Dermis microvascular lymphatic vessel endothelial cell (primary cell): Measurements from ENCODE around the gene NPAS2. TPM values are rescaled to one million over a fixed set of nuclear protein-coding genes. Genes with fewer than 3 reads are reported as not detected.

Experiments used
- DNase-seq, 2 donors: peaks; one replicate each; pipeline versions ENCODE4 v3.0.0 to v3.0.0-alpha.2; 2010; ENCODE audit warnings: low read depth in 2 of 2
- total RNA-seq: library from RNA; depleted of rRNA; stranded (reverse); fragments of >200 nt; gene quantifications from 2 replicates; pipeline ENCODE4 v1.2.1, GENCODE V29; 2014

NPAS2 gene
- total RNA-seq, 1 donor from 2014 or later, result 4.9 TPM

- no peak for DNase-seq
These were observed 121.1 kb downstream of the NPAS2 start for GRCh38 chr2:100940766-100941645.

GRCh38 chr2:100941646-100942240, 121.8 kb downstream of the NPAS2 start:
- no peak for DNase-seq

GRCh38 chr2:100944617-100945432, 124.9 kb downstream of the NPAS2 start:
- DNase-seq, result no peak

GRCh38 chr2:100945433-100945740, 125.4 kb downstream of the NPAS2 start:
- no peak for DNase-seq

- no peak for DNase-seq
These were observed 126.1 kb downstream of the NPAS2 start for GRCh38 chr2:100945930-100946607.

- DNase-seq, result no peak
These were observed 129.2 kb downstream of the NPAS2 start for GRCh38 chr2:100948942-100949811.

GRCh38 chr2:100952512-100952911, 132.6 kb downstream of the NPAS2 start:
- DNase-seq, result no peak

GRCh38 chr2:100953406-100954043, 133.6 kb downstream of the NPAS2 start:
- DNase-seq, result no peak

GRCh38 chr2:100954044-100954420, 134.1 kb downstream of the NPAS2 start:
- DNase-seq, result no peak

- no peak for DNase-seq
These were observed 135.3 kb downstream of the NPAS2 start for GRCh38 chr2:100955226-100955625.

- DNase-seq, result no peak
These were observed 136.1 kb downstream of the NPAS2 start for GRCh38 chr2:100956081-100956480.

- DNase-seq, result no peak
These were observed 138.2 kb downstream of the NPAS2 start for GRCh38 chr2:100957996-100958653.

GRCh38 chr2:100959225-100959880, 139.4 kb downstream of the NPAS2 start:
- DNase-seq, result peak in 1 of 2 donors; percentile 37

- DNase-seq, result no peak
These were observed 140.7 kb downstream of the NPAS2 start for GRCh38 chr2:100960688-100961087.

GRCh38 chr2:100962366-100963025, 142.6 kb downstream of the NPAS2 start:
- DNase-seq, result no peak

- DNase-seq, result no peak
These were observed 143.1 kb downstream of the NPAS2 start for GRCh38 chr2:100963026-100963375.

- no peak for DNase-seq
These were observed 144.3 kb downstream of the NPAS2 start for GRCh38 chr2:100964222-100964621.

GRCh38 chr2:100964681-100965169, 144.8 kb downstream of the NPAS2 start:
- no peak for DNase-seq

GRCh38 chr2:100965596-100965995, 145.7 kb downstream of the NPAS2 start:
- no peak for DNase-seq
